ENCODE data around the gene RFC2. TPM values are rescaled to one million over a fixed set of nuclear protein-coding genes. Genes with fewer than 3 reads are reported as not detected.

The RFC2 gene
- total RNA-seq, 2 donors from 2014 or later: 6.0 to 8.5 TPM

GRCh38 chr7:74220229-74220628 is 34.0 kb downstream of the RFC2 start:
- DNase-seq (ENCODE audit: low spot score): no peak
- Histone ChIP-seq H3K9me3 (no peaks in the 10 kb centered on the region), H3K4me1 (no peaks in the 10 kb centered on the region), H3K4me3 (no peak overlapping the region), H3K27ac (no peak overlapping the region), H3K27me3 (no peaks in the 10 kb centered on the region), H3K36me3 (no peaks in the 10 kb centered on the region)
- no peak for TF ChIP-seq CTCF (IDR thresholded peaks at IDR 0.05)

- no peaks in the 10 kb centered on the region for H3K36me3 ChIP-seq
- H3K4me3 ChIP-seq: no peak overlapping the region
- no peak overlapping the region for H3K27ac ChIP-seq
- no peak for DNase-seq (ENCODE audit: low spot score)
- H3K27me3 ChIP-seq: no peaks in the 10 kb centered on the region
- no peaks in the 10 kb centered on the region for H3K4me1 ChIP-seq
- no peak for TF ChIP-seq CTCF (IDR thresholded peaks at IDR 0.05)
- no peaks in the 10 kb centered on the region for H3K9me3 ChIP-seq
Observed at GRCh38 chr7:74219416-74219815, 34.8 kb downstream of the RFC2 start.

GRCh38 chr7:74218343-74218698 is 35.9 kb downstream of the RFC2 start:
- no peak overlapping the region for H3K27ac ChIP-seq
- no peaks in the 10 kb centered on the region for H3K9me3 ChIP-seq
- no peak for TF ChIP-seq CTCF (IDR thresholded peaks at IDR 0.05)
- H3K4me1 ChIP-seq: no peaks in the 10 kb centered on the region
- H3K4me3 ChIP-seq: no peak overlapping the region
- H3K27me3 ChIP-seq: no peaks in the 10 kb centered on the region
- no peaks in the 10 kb centered on the region for H3K36me3 ChIP-seq
- no peak for DNase-seq (ENCODE audit: low spot score)

- Histone ChIP-seq H3K4me3 (no peak overlapping the region), H3K4me1 (no peaks in the 10 kb centered on the region), H3K9me3 (no peaks in the 10 kb centered on the region), H3K36me3 (no peaks in the 10 kb centered on the region), H3K27me3 (no peaks in the 10 kb centered on the region), H3K27ac (no peak overlapping the region)
- TF ChIP-seq CTCF (IDR thresholded peaks at IDR 0.05): no peak
- DNase-seq (ENCODE audit: low spot score): no peak
Observed at GRCh38 chr7:74217455-74218342, 36.5 kb downstream of the RFC2 start.

GRCh38 chr7:74216361-74216761 is 37.8 kb downstream of the RFC2 start:
- Histone ChIP-seq H3K27me3 (no peaks in the 10 kb centered on the region), H3K4me3 (no peak overlapping the region), H3K9me3 (no peaks in the 10 kb centered on the region), H3K4me1 (no peaks in the 10 kb centered on the region), H3K27ac (no peak overlapping the region), H3K36me3 (no peaks in the 10 kb centered on the region)
- no peak for TF ChIP-seq CTCF (IDR thresholded peaks at IDR 0.05)
- DNase-seq (ENCODE audit: low spot score): no peak

- Histone ChIP-seq H3K9me3 (no peaks in the 10 kb centered on the region), H3K27ac (no peak overlapping the region), H3K27me3 (no peaks in the 10 kb centered on the region), H3K36me3 (no peaks in the 10 kb centered on the region), H3K4me3 (no peak overlapping the region), H3K4me1 (no peaks in the 10 kb centered on the region)
- DNase-seq (ENCODE audit: low spot score): no peak
- TF ChIP-seq CTCF (IDR thresholded peaks at IDR 0.05): no peak
Observed at GRCh38 chr7:74215921-74216320, 38.3 kb downstream of the RFC2 start.
